Keratinocyte (primary cell): Measurements from ENCODE around the gene WDR33. TPM values are rescaled to one million over a fixed set of nuclear protein-coding genes. Genes with fewer than 3 reads are reported as not detected.

Experiments used
- DNase-seq: peaks from one replicate; pipeline ENCODE4 v3.0.0-alpha.2; 2011; ENCODE audit warnings: low read depth, missing footprints, low spot score
- FAIRE-seq: peaks from 2 replicates; lab custom pipeline; 2011; peaks lifted over from hg19 to GRCh38; lab: Jason Lieb, UNC
- H2AFZ ChIP-seq: 2 replicates; pipeline ENCODE4 v1.6.0; 2012; ENCODE audit warnings: low read length, control low read depth, inconsistent platforms; ENCODE audit not compliant: control insufficient read depth
- H3K27ac ChIP-seq: 2 replicates; pipeline ENCODE4 v1.5.1; 2011; ENCODE audit warnings: low read length; ENCODE audit not compliant: control insufficient read depth, insufficient read depth
- H3K27me3 ChIP-seq: 3 replicates; pipeline ENCODE4 v1.6.0; 2011; ENCODE audit warnings: low read length; ENCODE audit not compliant: control insufficient read depth, insufficient read depth; ENCODE audit errors: extremely low read depth
- H3K36me3 ChIP-seq, 2 experiments: 2 replicates in 1 of 2; 3 replicates in 1 of 2; pipeline ENCODE4 v1.5.1; 2011; ENCODE audit warnings: low read length in 2 of 2, mild to moderate bottlenecking in 1 of 2; ENCODE audit not compliant: control insufficient read depth in 2 of 2, insufficient read depth in 2 of 2; ENCODE audit errors: extremely low read depth in 1 of 2
- H3K4me1 ChIP-seq: 3 replicates; pipeline ENCODE4 v1.5.1; 2011; ENCODE audit warnings: low read length; ENCODE audit not compliant: control insufficient read depth, insufficient read depth; ENCODE audit errors: extremely low read depth
- H3K4me2 ChIP-seq: 3 replicates; pipeline ENCODE4 v1.6.0; 2011; ENCODE audit warnings: low read depth, low read length; ENCODE audit not compliant: control insufficient read depth, insufficient read depth; ENCODE audit errors: extremely low read depth
- H3K4me3 ChIP-seq, 3 experiments: fragments of 200-600 bp in 1 of 3; sonication (generic) in 1 of 3; 2 replicates in 2 of 3; 3 replicates in 1 of 3; pipeline ENCODE4 v1.5.1; 2011 to 2016; ENCODE audit warnings: low read length in 3 of 3, mild to moderate bottlenecking in 3 of 3, control low read depth in 2 of 3, inconsistent platforms in 1 of 3, low read depth in 1 of 3, mixed read lengths in 1 of 3, mixed run types in 1 of 3, moderate library complexity in 1 of 3; ENCODE audit not compliant: control insufficient read depth in 2 of 3, insufficient read depth in 2 of 3; ENCODE audit errors: extremely low read depth in 1 of 3
- H3K79me2 ChIP-seq: 2 replicates; pipeline ENCODE4 v1.6.0; 2012; ENCODE audit warnings: low read length; ENCODE audit not compliant: control insufficient read depth, insufficient read depth
- H3K9ac ChIP-seq: 3 replicates; pipeline ENCODE4 v1.6.0; 2011; ENCODE audit warnings: low read length; ENCODE audit not compliant: control insufficient read depth, insufficient read depth; ENCODE audit errors: extremely low read depth
- H3K9me1 ChIP-seq: 3 replicates; pipeline ENCODE4 v1.6.0; 2011; ENCODE audit warnings: low read length; ENCODE audit not compliant: control insufficient read depth, insufficient read depth; ENCODE audit errors: extremely low read depth
- H3K9me3 ChIP-seq: 2 replicates; pipeline ENCODE4 v1.5.1; 2012; ENCODE audit warnings: low read depth, low read length; ENCODE audit not compliant: control insufficient read depth
- H4K20me1 ChIP-seq: 3 replicates; pipeline ENCODE4 v1.6.0; 2011; ENCODE audit warnings: low read length; ENCODE audit not compliant: control insufficient read depth, insufficient read depth; ENCODE audit errors: extremely low read depth
- CTCF ChIP-seq, 3 experiments: IDR thresholded peaks in 1 of 3; conservative IDR thresholded peaks in 1 of 3; optimal IDR thresholded peaks in 1 of 3; 2 replicates in 2 of 3; 3 replicates in 1 of 3; pipeline versions ENCODE3 to v1.5.1; 2011; ENCODE audit warnings: low read length in 3 of 3, mild to moderate bottlenecking in 3 of 3, moderate library complexity in 2 of 3, control low read depth in 1 of 3, inconsistent platforms in 1 of 3; ENCODE audit not compliant: insufficient read depth in 2 of 3; ENCODE audit errors: extremely low read depth in 1 of 3
- EZH2 ChIP-seq: IDR thresholded peaks from one replicate; pipeline ENCODE4 v1.6.1; 2012; ENCODE audit warnings: inconsistent platforms, mild to moderate bottlenecking, low read length, moderate library complexity
- dilution Hi-C: fragments of 300-500 bp; cut with MboI; formaldehyde crosslinking; loops from one replicate; pipeline ENCODE4 v1.7.0; 2020; ENCODE audit warnings: low sequenced_read_pairs; ENCODE audit not compliant: extremely low pct_ligation_motif_present
- polyA plus RNA-seq, 5 experiments: library from polyadenylated mRNA; depleted of rRNA in 3 of 5; stranded (reverse) in 3 of 5; stranded (forward) in 1 of 5; unstranded in 1 of 5; fragments of >200 nt; gene quantifications; 1 replicate in 1 of 5; 2 replicates in 3 of 5; 3 replicates in 1 of 5; pipeline versions ENCODE4 v1.2.1 to v1.2.3, GENCODE V29; 2011 to 2012; ENCODE audit warnings: missing spikeins in 2 of 5, low read depth in 1 of 5, low replicate concordance in 1 of 5

Gene WDR33
- polyA plus RNA-seq, 1 donor (not counting 4 experiments of a cell fraction or from before 2014, with no cell fraction given), result 44.5 TPM

DNA sequence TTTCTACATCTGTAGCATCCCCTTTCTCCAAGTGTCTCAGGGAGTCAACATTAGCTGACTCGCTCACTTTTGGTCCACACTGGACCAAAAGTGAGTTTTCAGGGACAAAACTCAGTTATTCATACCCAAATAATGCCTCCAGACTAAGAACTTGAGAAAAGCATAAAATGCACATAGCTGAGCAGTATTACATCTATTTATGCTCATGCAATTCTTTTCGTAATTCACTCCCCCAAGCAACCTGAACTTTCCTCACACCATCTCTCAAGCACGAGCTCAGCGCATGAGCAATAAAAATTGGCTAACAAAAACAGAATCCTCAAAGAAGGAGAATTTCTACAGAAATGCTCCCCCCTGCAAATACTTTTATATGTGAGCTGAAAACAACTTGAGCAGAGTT is 92.7 kb downstream of the WDR33 start:
- H3K9me3 ChIP-seq, result no peaks in the 10 kb centered on the region
- no peak for TF ChIP-seq EZH2
- no peak for TF ChIP-seq CTCF (optimal IDR thresholded peaks at IDR 0.05 in 1 of 3, IDR thresholded peaks at IDR 0.05 in 1 of 3, conservative IDR thresholded peaks at IDR 0.05 in 1 of 3; ENCODE audit: extremely low read depth in 1 of 3, insufficient read depth in 2 of 3, low read length in 3 of 3)
- dilution Hi-C loops, result no loop called here
- no peak for DNase-seq
- FAIRE-seq, result no peak
- H3K4me2 ChIP-seq, result no peak overlapping the region
- H3K4me1 ChIP-seq, result peaks cover 18% of the 10 kb centered on the region
- peaks cover 13 to 25% of the 10 kb centered on the region in 2 experiments for H3K36me3 ChIP-seq
- no peak overlapping the region for H3K4me3 ChIP-seq
- no peaks in the 10 kb centered on the region for H3K27me3 ChIP-seq
- no peak overlapping the region for H2AFZ ChIP-seq
- H3K9me1 ChIP-seq, result no peaks in the 10 kb centered on the region
- no peaks in the 10 kb centered on the region for H3K79me2 ChIP-seq
- no peak overlapping the region for H3K9ac ChIP-seq
- no peak overlapping the region for H3K27ac ChIP-seq
- no peaks in the 10 kb centered on the region for H4K20me1 ChIP-seq

GRCh38 chr2:127715778-127716449 is 95.1 kb downstream of the WDR33 start:
- peaks cover 15 to 23% of the 10 kb centered on the region in 2 experiments for H3K36me3 ChIP-seq
- no peak overlapping the region for H3K9ac ChIP-seq
- no peaks in the 10 kb centered on the region for H3K9me3 ChIP-seq
- DNase-seq (no peak), FAIRE-seq (no peak)
- no peak overlapping the region for H2AFZ ChIP-seq
- no peak overlapping the region for H3K27ac ChIP-seq
- no peaks in the 10 kb centered on the region for H3K79me2 ChIP-seq
- no peaks in the 10 kb centered on the region for H3K9me1 ChIP-seq
- no peaks in the 10 kb centered on the region for H3K27me3 ChIP-seq
- H3K4me2 ChIP-seq, result no peak overlapping the region
- dilution Hi-C loops, result no loop called here
- no peak overlapping the region for H3K4me3 ChIP-seq
- no peaks in the 10 kb centered on the region for H3K4me1 ChIP-seq
- TF ChIP-seq EZH2 (no peak), CTCF (optimal IDR thresholded peaks at IDR 0.05 in 1 of 3, IDR thresholded peaks at IDR 0.05 in 1 of 3, conservative IDR thresholded peaks at IDR 0.05 in 1 of 3; ENCODE audit: extremely low read depth in 1 of 3, insufficient read depth in 2 of 3, low read length in 3 of 3) (no peak)
- no peaks in the 10 kb centered on the region for H4K20me1 ChIP-seq
